Stimulated activated CD4-positive, alpha-beta T cell treated with anti-CD3 and anti-CD28 coated beads, Interleukin-12 subunit alpha, Interleukin-12 subunit beta, amount 100 ng/mL, for 48 hours (primary cell): Measurements from ENCODE around the gene TLNRD1.
A peak's percentile ranks its signal among the peaks of the same experiment; 100 is the strongest.

Source experiments
- DNase-seq, 3 donors: peaks; one replicate each; pipeline ENCODE4 v3.0.0-alpha.2; 2020; ENCODE audit warnings: low read depth in 2 of 3, low spot score in 1 of 3

TLNRD1 gene

GRCh38 chr15:80977627-80978036 is 23.1 kb upstream of the TLNRD1 start:
- DNase-seq: no peak

- DNase-seq: no peak
Measured at GRCh38 chr15:80978685-80979329, 21.9 kb upstream of the TLNRD1 start.

GRCh38 chr15:80979538-80980200 is 21.1 kb upstream of the TLNRD1 start:
- DNase-seq: no peak

GRCh38 chr15:80982205-80982604 is 18.5 kb upstream of the TLNRD1 start:
- no peak for DNase-seq

- DNase-seq: no peak
Measured at GRCh38 chr15:80982839-80983238, 17.9 kb upstream of the TLNRD1 start.

GRCh38 chr15:80984856-80985255 is 15.9 kb upstream of the TLNRD1 start:
- no peak for DNase-seq

GRCh38 chr15:80985981-80986380 is 14.7 kb upstream of the TLNRD1 start:
- no peak for DNase-seq

- DNase-seq: no peak
Measured at GRCh38 chr15:80986487-80986886, 14.2 kb upstream of the TLNRD1 start.

- DNase-seq: no peak
Measured at GRCh38 chr15:80988148-80988796, 12.5 kb upstream of the TLNRD1 start.

- DNase-seq: no peak
Measured at GRCh38 chr15:80989081-80989517, 11.6 kb upstream of the TLNRD1 start.

GRCh38 chr15:80989518-80990478 is 10.9 kb upstream of the TLNRD1 start, which contains the start of gene MESD:
TSS of gene MESD (minus strand) at chr15:80989819. CDS start at chr15:80989791, 28 bp downstream.
- peak; percentile 96 to 98 (median 98) for DNase-seq

GRCh38 chr15:80990955-80991354 is 9.8 kb upstream of the TLNRD1 start:
- no peak for DNase-seq

GRCh38 chr15:80991421-80991820 is 9.3 kb upstream of the TLNRD1 start:
- no peak for DNase-seq

GRCh38 chr15:80992006-80992405 is 8.7 kb upstream of the TLNRD1 start:
- DNase-seq: no peak

GRCh38 chr15:80992441-80992840 is 8.3 kb upstream of the TLNRD1 start:
- DNase-seq: no peak

- DNase-seq: no peak
Measured at GRCh38 chr15:80996247-80996646, 4.5 kb upstream of the TLNRD1 start.

- DNase-seq: no peak
Measured at GRCh38 chr15:80997692-80998091, 3.0 kb upstream of the TLNRD1 start.

GRCh38 chr15:80998251-80998650 is 2.5 kb upstream of the TLNRD1 start:
- no peak for DNase-seq

- DNase-seq: peak in 2 of 3 donors; percentile 50 to 54
Measured at GRCh38 chr15:80999623-81000036, 1.1 kb upstream of the TLNRD1 start.

- DNase-seq: no peak
Measured at GRCh38 chr15:81000144-81000623, 539 bp upstream of the TLNRD1 start.
